Liver (tissue), 3 donors: ENCODE measurements around the gene RAD23B.

Experiments
- EGR1 ChIP-seq, 2 donors: IDR thresholded peaks; 2 replicates each; pipeline ENCODE4 v1.6.1; 2016 to 2018; ENCODE audit warnings: antibody characterized with exemption in 2 of 2, low read depth in 2 of 2
- FOXA1 ChIP-seq: IDR thresholded peaks from 2 replicates; pipeline ENCODE4 v1.6.1; 2016; ENCODE audit warnings: antibody characterized with exemption
- RXRA ChIP-seq, 2 donors: IDR thresholded peaks; 2 replicates each; pipeline ENCODE4 v1.6.1; 2017 to 2018; ENCODE audit warnings: antibody characterized with exemption in 2 of 2, mild to moderate bottlenecking in 1 of 2
- SP1 ChIP-seq: IDR thresholded peaks from 2 replicates; pipeline ENCODE4 v1.6.1; 2018; ENCODE audit warnings: antibody characterized with exemption, mild to moderate bottlenecking
- TF ChIP-seq, protein P1 (sequence below): fragments of 150-350 bp; IDR thresholded peaks from 2 replicates; pipeline ENCODE4 v1.5.1; 2017; ENCODE audit warnings: improper control_type of control experiment, low read depth, low read length; ENCODE audit not compliant: missing input control
- TF ChIP-seq, protein P2 (sequence below): IDR thresholded peaks from 2 replicates; pipeline ENCODE4 v1.6.1; 2016; ENCODE audit warnings: antibody characterized with exemption, mild to moderate bottlenecking
- donor health status: healthy.
- donor health status: healthy.

DNA sequence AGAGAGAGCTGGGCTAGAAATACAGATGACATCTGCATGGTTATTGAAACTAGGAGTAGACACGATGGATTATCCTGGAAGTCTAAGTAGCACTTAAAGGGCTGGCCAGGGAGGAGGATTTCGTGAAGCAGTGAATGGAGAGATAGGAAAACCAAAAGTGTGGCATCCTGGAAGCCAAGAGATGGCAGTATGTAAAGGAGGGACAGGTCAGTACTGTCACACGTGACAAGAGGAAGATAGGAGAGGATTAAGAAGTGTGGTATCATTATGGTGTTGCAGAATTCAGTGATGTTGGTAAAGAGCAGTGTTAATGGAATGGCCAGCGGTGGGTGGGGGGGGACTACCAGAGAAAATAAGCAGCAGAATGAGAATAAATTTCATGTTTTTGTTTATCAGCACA lies 11.7 kb downstream of the RAD23B start:
- TF ChIP-seq, protein P1, sequence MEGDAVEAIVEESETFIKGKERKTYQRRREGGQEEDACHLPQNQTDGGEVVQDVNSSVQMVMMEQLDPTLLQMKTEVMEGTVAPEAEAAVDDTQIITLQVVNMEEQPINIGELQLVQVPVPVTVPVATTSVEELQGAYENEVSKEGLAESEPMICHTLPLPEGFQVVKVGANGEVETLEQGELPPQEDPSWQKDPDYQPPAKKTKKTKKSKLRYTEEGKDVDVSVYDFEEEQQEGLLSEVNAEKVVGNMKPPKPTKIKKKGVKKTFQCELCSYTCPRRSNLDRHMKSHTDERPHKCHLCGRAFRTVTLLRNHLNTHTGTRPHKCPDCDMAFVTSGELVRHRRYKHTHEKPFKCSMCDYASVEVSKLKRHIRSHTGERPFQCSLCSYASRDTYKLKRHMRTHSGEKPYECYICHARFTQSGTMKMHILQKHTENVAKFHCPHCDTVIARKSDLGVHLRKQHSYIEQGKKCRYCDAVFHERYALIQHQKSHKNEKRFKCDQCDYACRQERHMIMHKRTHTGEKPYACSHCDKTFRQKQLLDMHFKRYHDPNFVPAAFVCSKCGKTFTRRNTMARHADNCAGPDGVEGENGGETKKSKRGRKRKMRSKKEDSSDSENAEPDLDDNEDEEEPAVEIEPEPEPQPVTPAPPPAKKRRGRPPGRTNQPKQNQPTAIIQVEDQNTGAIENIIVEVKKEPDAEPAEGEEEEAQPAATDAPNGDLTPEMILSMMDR, result no peak
- TF ChIP-seq FOXA1 (no peak), EGR1 (IDR thresholded peaks at IDR 0.05; ENCODE audit: low read depth in 2 of 2) (no peak), SP1 (no peak), RXRA (IDR thresholded peaks at IDR 0.05) (no peak)
- TF ChIP-seq, protein P2, sequence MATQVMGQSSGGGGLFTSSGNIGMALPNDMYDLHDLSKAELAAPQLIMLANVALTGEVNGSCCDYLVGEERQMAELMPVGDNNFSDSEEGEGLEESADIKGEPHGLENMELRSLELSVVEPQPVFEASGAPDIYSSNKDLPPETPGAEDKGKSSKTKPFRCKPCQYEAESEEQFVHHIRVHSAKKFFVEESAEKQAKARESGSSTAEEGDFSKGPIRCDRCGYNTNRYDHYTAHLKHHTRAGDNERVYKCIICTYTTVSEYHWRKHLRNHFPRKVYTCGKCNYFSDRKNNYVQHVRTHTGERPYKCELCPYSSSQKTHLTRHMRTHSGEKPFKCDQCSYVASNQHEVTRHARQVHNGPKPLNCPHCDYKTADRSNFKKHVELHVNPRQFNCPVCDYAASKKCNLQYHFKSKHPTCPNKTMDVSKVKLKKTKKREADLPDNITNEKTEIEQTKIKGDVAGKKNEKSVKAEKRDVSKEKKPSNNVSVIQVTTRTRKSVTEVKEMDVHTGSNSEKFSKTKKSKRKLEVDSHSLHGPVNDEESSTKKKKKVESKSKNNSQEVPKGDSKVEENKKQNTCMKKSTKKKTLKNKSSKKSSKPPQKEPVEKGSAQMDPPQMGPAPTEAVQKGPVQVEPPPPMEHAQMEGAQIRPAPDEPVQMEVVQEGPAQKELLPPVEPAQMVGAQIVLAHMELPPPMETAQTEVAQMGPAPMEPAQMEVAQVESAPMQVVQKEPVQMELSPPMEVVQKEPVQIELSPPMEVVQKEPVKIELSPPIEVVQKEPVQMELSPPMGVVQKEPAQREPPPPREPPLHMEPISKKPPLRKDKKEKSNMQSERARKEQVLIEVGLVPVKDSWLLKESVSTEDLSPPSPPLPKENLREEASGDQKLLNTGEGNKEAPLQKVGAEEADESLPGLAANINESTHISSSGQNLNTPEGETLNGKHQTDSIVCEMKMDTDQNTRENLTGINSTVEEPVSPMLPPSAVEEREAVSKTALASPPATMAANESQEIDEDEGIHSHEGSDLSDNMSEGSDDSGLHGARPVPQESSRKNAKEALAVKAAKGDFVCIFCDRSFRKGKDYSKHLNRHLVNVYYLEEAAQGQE, result no peak
